Osteocyte (in vitro differentiated cells): ENCODE measurements around the gene BLOC1S4. TPM values are rescaled to one million over a fixed set of nuclear protein-coding genes. Genes with fewer than 3 reads are reported as not detected.

Source experiments
- DNase-seq: peaks from one replicate; pipeline ENCODE4 v3.0.0; 2021; ENCODE audit warnings: mixed read lengths; ENCODE audit not compliant: unreplicated experiment; ENCODE audit errors: extremely low spot score
- H3K27ac Mint-ChIP-seq: one replicate; pipeline ENCODE4 v1.8.0; 2021; ENCODE audit warnings: mild to moderate bottlenecking, mixed read lengths; ENCODE audit not compliant: unreplicated experiment
- H3K27me3 Mint-ChIP-seq: one replicate; pipeline ENCODE4 v1.8.0; 2021; ENCODE audit warnings: mixed read lengths; ENCODE audit not compliant: unreplicated experiment
- H3K36me3 Mint-ChIP-seq: one replicate; pipeline ENCODE4 v1.8.0; 2021; ENCODE audit warnings: mixed read lengths; ENCODE audit not compliant: unreplicated experiment
- H3K4me1 Mint-ChIP-seq: one replicate; pipeline ENCODE4 v1.8.0; 2021; ENCODE audit warnings: mixed read lengths; ENCODE audit not compliant: unreplicated experiment
- H3K4me3 Mint-ChIP-seq: one replicate; pipeline ENCODE4 v1.8.0; 2021; ENCODE audit warnings: mild to moderate bottlenecking, moderate library complexity, mixed read lengths; ENCODE audit not compliant: unreplicated experiment
- H3K9me3 Mint-ChIP-seq: one replicate; pipeline ENCODE4 v1.8.0; 2021; ENCODE audit warnings: mixed read lengths; ENCODE audit not compliant: unreplicated experiment
- CTCF ChIP-seq: fragments of 200-600 bp; sonication (generic); IDR thresholded peaks from 2 replicates; pipeline ENCODE4 v1.5.0; 2021; ENCODE audit warnings: antibody characterized with exemption, mild to moderate bottlenecking, moderate library complexity
- total RNA-seq: library from RNA; stranded (reverse); gene quantifications from 2 replicates; pipeline ENCODE4 v1.2.1, GENCODE V29; 2021

Gene BLOC1S4
- total RNA-seq, 1 donor from 2014 or later: 14.9 TPM

GRCh38 chr4:6687947-6688878, 27.8 kb upstream of the BLOC1S4 start:
- TF ChIP-seq CTCF: no peak
- Mint-ChIP-seq H3K4me3 (peak overlapping the region; percentile 22), H3K27me3 (no peaks in the 10 kb centered on the region), H3K27ac (peak overlapping the region; percentile 85), H3K4me1 (peaks cover 36% of the 10 kb centered on the region), H3K9me3 (no peaks in the 10 kb centered on the region), H3K36me3 (peaks cover 2% of the 10 kb centered on the region)
- no peak for DNase-seq

GRCh38 chr4:6688879-6689505, 27.0 kb upstream of the BLOC1S4 start:
- Mint-ChIP-seq H3K9me3 (no peaks in the 10 kb centered on the region), H3K27me3 (no peaks in the 10 kb centered on the region), H3K4me3 (peak overlapping the region; percentile 22), H3K27ac (peak overlapping the region; percentile 85), H3K4me1 (peaks cover 36% of the 10 kb centered on the region), H3K36me3 (peaks cover 2% of the 10 kb centered on the region)
- peak; percentile 91 for DNase-seq
- no peak for TF ChIP-seq CTCF

GRCh38 chr4:6689506-6689960, 26.4 kb upstream of the BLOC1S4 start:
- Mint-ChIP-seq H3K9me3 (no peaks in the 10 kb centered on the region), H3K27ac (peak overlapping the region; percentile 85), H3K36me3 (peaks cover 2% of the 10 kb centered on the region), H3K4me3 (no peak overlapping the region), H3K27me3 (no peaks in the 10 kb centered on the region), H3K4me1 (peaks cover 36% of the 10 kb centered on the region)
- TF ChIP-seq CTCF: no peak
- no peak for DNase-seq

GRCh38 chr4:6692379-6692778, 23.6 kb upstream of the BLOC1S4 start:
- Mint-ChIP-seq H3K36me3 (no peaks in the 10 kb centered on the region), H3K27me3 (no peaks in the 10 kb centered on the region), H3K4me1 (peaks cover 43% of the 10 kb centered on the region), H3K27ac (peak overlapping the region; percentile 53), H3K9me3 (no peaks in the 10 kb centered on the region), H3K4me3 (no peak overlapping the region)
- DNase-seq: no peak
- no peak for TF ChIP-seq CTCF

- H3K4me3 Mint-ChIP-seq: no peak overlapping the region
- no peak for TF ChIP-seq CTCF
- no peaks in the 10 kb centered on the region for H3K9me3 Mint-ChIP-seq
- H3K4me1 Mint-ChIP-seq: peaks cover 42% of the 10 kb centered on the region
- DNase-seq: no peak
- no peaks in the 10 kb centered on the region for H3K36me3 Mint-ChIP-seq
- H3K27me3 Mint-ChIP-seq: no peaks in the 10 kb centered on the region
- peak overlapping the region; percentile 53 for H3K27ac Mint-ChIP-seq
These were observed 23.2 kb upstream of the BLOC1S4 start for GRCh38 chr4:6692806-6693205.
